Measurements from ENCODE around the gene CUX1.
A peak's percentile ranks its signal among the peaks of the same experiment; 100 is the strongest.
"Not testable (repeated sequence)": the region's sequence is repeated elsewhere in the genome, so short reads cannot be mapped to it uniquely, and the experiment has no call there.

The CUX1 gene

DNA sequence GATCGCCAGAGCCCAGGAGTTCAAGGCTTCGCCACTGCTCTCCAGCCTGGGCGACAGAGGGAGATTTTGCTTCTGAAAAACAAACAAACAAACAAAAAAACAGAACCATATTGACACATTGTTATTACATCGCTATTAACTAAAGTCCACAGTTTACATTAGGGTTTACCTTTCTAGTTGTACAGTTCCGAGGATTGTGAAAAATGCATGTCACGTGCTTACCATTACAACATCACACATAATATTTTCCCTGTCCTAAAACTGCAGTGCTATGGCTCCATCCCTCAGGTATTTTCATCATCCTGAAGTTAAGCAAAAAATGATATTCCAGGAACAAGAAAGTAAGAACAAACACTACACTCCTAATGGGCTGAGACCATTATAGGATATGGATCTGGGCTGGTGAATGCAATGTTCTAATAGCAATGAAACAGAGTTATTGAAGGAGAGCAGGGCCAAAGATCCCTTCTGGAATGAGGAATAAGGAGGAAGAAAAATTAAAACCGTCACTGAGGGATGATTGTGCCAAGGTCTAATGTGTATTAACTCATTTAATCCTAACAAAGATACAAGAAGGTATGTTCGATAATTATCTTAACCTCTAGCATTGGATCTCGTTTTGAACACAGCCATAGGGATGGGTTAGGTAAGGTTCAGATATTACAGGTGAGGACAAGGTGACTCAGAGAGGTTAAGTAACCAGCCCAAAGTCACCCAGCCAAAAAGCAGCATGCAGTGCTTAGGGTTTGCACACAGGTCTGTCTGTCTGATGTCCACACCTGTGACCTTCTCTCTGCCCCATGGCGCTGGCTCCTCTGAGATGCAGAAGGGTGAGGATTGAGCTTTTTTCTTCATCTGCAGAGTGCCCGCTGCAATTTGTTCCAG, 14.0 kb upstream of the CUX1 start:
- DNase-seq (ENCODE audit: low spot score), result no peak

DNA sequence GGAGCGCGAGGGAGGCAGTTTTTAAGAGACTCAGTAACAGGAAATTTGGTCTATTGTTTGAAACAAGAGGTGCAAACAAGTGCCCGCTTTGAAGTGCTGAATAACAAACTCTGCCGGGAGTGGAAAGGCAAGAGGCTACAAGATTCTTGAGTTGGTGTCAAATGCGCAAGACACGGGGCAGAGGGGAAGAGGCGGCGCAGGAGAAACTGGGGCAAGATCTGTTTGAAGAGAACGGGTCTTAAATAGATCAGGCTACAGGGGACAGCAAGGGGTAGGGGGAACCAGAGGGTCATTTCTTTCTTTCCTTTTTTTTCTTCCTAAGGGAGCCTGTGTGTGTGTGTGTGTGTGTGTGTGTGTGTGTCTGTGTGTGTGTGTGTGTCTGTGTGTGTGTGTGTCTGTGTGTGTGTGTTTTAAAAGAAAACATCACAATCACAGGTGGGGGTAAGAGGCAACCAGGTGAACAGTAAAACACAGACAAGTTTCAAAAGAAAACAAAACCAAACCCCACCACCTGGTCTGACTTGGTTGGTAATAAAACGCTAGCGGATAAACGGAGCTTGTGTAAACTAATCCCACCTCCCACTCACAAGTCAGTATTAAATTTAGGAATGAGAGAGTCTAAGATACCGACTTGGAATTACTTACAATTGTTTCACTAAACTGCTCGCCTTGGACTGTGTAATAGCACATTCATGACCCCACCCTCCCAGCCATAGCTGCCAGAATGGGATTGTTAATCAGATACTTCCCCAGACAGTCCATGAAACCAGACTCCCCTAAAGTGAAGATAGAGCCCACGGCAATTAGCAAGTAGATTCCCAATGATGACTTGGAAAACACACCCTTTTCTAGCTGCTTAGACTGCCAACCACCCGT, 13.1 kb upstream of the CUX1 start:
- DNase-seq (ENCODE audit: low spot score), result no peak

DNA sequence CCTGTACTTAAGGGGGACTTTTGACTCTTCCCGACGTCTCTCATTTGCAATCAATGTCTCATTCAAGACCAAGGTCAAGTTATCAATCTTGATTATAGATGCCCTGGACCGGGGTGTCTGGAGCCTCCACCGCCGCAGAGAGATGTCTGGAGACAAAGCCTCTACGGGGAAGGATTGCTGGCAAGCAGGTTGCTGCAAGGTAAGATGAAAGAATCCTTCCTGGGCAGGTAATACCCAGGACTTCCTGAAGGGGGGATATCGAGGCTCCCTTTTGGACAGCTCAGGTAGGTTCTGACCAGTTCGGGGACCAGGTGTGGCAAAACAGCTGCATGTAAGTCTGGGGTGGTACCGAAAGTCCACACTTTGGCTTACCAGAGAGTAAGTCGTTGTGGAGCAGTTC, 12.5 kb upstream of the CUX1 start:
- no peak for DNase-seq (ENCODE audit: low spot score)

DNA sequence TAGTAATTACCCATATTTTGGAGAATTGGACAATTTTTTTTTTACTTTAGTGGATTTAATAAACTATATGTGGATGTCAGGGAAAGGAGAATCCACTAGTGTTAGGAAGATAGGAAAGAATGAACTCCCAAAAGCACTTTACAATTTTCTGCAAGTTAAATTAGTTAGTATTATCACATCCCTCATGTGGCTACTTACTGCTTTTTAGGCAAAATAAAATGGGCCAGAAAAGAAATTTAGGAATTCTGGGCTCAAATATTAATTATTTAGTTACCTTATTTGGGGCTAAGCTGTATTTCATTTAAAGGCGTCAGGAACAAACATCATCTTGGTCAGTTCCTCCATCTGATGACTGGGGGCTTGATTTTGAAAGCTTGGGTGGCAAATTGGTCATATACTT, 4.8 kb upstream of the CUX1 start:
- DNase-seq (ENCODE audit: low spot score), result no peak

DNA sequence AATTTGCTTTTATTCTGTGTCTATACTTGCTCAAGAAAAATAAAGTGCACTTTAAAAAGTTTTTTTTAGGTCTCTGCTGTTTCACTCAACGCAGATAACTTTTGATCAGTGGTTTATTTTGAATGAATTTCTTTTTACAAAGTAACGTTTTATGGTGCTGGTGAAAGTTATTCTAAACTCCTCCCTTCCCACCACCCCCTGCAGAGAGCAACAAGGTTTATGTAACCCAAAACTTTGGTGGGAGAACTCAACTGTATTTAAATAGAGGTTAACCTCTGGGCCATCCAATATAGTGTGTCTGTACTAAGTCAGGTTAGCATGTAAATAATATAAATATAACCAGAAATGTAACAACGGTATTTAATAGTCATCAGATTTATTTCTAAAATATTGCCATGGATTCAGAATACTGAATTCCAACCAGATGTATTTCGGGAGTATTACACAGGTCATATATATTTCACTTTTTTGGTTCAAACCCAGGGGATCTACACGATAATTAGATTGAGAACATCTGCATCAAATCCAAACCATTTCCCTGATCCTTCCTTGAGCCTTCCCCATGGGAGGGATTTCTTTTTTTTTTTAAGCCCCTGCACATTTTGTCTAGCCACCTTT, 3.9 kb upstream of the CUX1 start:
- DNase-seq (ENCODE audit: low spot score), result no peak

DNA sequence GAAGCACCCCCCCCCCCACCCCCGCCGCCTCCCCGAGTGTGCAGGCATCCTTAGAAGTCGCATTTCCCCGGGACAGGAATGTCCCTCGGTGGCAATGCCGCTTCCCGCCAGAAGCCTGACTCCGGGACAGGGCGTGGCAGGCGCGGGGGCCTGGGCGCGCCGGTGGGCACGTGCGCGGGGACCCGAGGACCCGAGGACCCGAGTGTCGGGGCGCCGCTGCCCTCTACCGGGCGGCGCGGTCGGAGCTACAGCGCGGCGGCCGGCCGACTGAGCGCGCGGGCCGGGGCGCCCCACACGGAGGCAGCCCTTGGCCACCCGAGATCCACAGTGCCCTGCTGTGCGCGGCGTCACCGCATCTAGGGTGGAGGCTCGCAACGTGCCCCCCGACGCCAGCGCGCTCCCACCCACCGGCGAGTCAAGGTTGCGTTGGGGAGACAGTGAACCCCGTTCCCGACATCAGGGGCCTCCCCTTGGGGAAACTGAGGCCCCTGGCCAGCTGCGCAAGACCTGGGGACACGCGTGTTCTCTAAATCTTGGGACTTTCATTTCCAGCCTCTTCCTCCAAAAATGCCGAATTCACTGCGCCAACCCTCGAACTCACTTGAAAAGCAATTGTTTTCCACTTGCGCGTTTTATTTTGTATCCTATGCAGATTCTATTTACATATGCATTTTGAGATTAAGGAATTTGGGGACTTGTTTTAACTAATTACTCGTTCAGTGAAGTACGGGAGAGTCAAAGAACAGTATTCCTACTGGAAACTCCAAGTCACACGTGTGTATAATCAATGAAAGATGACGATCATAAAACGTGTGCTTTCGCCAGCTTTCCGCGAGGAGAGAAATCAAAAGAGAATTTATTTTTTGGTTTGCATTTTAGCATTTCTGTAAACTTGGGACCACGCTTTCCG, 3.1 kb upstream of the CUX1 start:
- no peak for DNase-seq (ENCODE audit: low spot score)

DNA sequence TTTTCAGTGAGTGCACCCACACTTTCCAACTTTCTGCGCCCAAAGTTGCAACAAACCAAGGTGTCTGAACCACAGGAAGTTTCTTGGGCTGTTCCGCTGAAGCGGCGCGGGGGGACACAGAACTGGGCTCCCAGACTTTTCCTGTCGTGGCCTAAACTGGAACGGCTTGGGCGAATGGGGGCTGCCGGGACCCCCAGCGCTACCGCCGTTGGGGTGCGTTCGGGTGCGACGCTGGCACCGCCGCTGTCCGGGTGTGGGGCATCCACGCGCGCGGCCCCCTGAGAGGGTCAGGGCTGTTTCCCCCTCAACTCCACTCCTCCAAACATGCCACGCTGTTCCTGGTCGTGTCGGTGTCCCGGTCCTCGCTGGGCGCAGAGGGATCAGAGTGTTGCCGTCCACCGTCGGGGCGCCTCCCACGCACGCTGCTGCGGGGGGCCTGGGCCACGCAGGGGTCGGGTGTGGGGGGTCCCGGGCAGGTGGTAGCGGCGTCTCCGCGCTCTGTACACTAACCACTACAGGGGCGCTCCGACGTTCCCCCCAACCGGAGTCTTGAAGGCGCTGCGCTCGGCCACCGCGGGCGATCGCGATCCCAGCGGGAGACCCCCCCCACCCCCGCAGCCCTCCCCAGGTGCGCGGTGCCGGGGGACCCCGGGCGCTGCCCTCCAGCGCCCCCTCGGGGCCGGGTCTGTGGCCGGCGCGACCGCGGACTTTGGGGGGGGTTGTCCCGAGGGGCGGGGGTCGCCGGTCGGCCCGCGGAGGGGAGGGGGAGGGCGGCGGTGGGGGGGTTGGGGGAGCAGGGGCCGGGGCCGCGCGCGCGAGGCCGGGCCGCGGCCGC, 2.2 kb upstream of the CUX1 start:
- DNase-seq (ENCODE audit: low spot score), result no peak

DNA sequence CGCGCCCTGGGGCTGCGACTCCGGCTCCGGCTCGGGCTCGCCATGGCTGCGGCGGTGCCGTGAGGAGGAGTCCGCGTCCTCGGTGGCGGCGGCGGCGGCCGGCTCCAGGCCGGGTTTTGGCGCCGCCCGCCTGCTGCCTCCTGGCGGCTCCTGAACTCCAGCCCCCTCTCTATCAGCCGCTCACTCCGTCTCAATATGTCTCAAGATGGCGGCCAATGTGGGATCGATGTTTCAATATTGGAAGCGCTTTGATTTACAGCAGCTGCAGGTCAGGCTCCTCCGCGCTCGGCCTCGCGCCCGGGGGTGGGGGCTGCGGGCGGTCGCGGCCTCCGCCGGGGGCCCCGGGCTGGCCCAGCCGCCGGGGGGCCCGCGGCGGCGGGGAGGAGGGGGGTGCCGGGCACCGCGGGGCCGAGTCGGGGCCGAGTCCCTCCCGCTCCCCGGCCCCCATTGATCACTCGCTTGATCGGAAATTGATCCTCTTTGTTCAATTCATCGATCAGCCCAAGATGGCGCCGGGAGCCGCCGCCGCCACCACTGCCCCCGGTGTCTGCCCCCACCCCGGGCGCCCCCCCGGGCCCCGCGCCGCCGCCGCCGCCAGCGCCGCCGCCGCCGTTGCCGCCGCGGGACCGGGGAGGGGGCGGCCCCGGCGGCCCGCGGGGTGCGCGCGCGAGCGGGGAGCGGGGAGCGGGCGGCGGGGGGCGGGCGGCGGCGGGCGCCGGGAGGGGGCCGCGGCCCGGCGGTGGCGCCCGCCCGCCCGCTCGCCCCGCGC, 1.4 kb upstream of the CUX1 start:
- DNase-seq (ENCODE audit: low spot score), result peak; percentile 79

DNA sequence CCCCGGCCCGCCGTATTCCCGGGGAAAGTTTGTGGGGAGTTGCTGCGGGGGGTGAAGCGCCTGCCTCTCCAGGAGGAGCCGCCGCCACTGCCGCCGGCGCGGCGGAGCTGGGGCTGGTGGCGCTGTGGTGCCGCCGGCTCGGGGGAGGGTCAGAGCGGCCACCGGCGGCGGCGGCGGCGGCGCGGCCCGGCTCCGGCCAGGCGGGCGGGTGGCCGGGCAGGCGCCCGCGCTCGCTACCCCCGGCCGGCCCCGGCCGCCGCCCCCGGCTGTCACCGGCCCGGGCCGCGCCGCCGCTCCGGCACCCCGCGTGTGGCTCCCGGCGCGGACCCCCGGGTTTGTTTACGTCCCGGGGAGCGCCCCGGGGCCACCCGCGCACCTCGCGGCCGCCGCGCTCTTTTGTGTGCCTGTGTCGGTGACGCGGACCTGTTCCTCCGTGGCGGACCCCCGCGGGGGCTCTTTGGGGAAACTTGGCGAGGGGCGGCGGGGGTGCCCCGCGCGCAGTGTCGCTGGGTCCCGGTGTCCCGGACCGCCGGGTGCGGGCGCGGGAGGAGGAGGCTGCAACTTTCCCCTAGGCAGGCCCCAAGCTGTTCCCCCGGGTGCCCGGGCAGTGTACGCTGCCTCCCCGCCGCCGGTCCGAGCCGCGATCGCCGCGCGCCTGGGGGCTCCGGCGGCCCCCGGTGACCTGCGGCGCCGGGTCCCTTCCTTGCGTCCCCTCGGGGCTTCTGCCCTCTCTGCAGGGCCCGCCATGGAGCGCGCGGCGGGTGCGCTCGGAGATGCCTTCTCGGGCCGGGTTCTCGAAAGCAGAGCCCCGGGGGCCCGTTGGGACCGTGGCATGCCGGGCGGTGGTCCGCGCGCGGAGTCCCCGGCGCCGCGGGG, 593 bp upstream of the CUX1 start:
- no peak for DNase-seq (ENCODE audit: low spot score)

DNA sequence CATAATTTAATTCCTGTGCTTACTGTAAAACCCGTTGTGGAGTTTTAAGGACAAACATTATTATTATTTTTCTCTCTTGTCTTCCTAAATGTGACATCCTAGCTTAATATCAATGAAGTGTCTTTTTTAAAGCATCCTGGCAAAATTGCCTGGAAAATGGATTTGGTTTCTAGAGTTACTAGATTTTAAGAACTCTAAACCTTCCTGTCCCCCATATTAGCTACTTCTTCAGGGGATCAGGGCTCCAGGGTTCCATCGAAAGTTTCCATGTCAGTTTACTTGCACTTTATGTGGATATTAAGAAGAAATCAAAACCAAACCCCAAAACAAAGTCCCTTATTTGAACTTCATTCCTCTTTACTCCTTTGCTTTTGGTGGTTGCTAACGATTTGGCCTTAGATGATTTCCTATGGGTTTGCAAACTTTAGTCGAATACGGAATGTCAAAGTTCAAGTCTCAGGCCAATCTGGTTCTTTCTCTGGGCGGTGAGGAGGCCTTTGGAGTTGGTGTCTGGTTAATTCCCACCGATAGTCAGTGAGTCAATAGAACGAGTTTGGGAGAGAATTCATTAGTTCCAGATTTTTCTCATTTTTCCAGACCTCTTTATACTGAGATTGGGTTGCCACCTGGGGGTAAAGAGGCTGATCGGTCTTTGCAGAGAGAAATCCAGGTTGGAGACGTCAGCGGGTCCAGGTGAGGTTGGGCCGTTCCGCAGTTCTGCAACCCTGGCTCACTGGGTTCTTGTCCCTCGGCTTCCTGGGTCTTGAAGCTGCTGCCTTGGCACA, 1.1 kb downstream of the CUX1 start:
- no peak for DNase-seq (ENCODE audit: low spot score)

DNA sequence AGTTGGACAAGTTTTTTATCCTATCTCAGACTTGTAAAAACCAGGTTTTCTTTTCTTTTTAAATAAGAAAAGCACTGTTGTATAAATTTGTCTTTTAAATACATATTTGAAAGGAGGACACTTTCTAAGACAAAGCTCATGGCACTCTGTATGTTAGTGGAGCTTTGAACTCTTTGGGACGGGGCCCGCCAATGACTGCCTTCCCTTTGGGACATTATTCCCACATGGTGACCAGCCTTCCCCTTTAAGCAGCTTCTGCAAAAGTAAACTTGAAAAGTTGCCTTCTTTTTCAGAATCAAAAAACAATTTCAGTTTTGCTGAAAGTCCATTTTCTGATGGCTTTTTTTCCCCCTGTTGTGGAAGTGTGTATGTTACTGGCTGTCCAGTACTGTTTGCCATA, 1.8 kb downstream of the CUX1 start:
- no peak for DNase-seq (ENCODE audit: low spot score)

DNA sequence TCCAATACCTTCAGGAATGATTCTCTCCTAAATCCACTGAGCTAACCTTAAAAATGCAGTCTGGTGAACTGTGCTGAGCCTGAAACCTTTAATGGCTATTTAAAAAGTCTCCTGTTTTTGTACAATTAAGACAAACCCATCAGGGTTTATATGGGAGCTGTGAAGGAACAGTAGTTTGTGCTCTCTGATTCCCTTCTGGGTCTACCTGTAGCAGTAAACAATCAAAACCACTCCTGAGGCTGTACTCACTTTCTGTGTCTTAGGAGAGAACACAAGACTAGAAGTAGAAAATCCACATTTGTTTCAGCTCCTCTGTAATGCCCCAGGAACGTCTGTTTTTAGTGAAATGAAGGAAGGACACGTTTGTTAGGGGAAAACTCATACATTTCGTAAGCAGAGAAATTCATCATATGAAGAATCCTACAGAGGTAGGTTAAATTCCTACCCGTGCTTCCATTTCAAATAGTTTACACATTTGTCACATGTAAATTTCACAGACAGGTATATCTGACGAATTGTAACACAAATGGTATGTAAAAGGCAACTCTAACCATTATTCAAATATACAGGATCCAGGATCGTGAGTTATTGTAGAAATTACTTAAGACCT, 2.6 kb downstream of the CUX1 start:
- peak; percentile 66 for DNase-seq (ENCODE audit: low spot score)

DNA sequence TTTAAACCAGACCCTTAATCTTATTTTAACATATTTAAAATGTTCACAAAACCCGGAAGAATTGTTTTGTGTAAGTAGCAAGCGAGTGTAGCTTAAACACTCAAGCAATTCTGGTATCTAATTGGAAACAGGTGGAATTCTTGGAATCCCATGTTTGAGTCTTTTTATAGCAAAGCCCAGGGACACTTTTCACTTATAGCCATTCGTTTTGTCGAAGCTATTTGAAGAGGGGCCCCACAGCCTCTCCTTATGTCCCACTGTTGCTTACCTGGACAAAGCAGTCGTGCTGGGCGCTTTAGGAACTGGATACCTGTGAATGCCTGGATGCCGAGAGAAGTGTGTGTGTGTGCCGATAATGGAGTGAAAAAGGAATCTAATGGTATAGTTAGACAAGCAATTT, 3.3 kb downstream of the CUX1 start:
- peak; percentile 64 for DNase-seq (ENCODE audit: low spot score)

DNA sequence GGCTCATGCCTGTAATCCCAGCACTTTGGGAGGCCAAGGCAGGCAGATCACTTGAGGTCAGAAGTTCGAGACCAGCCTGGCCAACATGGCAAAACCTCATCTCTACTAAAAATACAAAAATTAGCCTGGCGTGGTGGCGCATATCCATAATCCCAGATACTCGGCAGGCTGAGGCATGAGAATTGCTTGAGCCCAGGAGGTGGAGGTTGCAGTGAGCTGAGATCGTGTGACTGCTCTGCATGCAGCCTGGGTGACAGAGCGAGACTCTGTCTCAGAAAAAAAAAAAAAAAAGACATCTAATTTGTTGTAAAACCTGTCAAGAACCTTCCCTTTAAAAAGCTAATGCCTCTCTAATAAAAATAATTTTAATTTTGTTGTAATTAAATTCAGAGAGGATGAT, 5.2 kb downstream of the CUX1 start:
- DNase-seq (ENCODE audit: low spot score), result not testable (repeated sequence)

DNA sequence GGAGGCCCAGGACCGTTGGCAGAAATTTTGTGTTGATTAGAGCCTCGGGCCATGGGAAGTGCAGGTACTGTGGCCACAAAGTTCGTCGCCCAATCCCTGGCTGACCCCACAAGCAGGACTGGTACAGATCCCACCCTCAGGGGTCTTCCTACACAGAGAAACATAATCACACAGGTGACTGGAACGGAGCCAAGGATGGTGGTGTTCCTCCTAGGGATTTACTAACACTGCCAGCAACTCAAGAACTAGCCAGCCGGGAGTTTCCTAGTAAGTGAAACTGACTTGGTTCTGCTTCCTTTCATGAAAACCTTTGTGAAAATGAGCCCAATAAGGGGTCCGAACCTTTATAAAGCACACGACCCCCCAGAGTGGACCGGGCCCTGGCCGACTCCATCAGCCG, 5.7 kb downstream of the CUX1 start:
- no peak for DNase-seq (ENCODE audit: low spot score)

DNA sequence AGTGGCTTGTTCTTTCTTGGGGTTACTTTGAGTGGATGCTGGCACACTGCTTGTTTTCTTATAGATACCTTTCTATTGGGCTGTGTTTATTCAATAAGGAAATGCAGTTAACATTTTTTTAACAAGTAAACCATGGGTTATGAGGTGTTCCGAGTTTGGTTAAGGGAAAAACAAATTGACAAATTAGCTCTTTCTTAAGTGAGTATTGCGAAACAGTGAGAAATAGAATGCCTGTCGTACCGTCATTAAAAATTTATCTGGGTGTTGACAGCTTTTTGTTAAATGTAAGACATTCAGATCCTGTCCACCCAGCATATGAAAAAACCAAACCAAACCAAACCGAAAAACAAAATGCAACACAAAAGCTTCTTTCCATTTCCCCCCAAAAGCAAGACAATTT, 6.2 kb downstream of the CUX1 start:
- no peak for DNase-seq (ENCODE audit: low spot score)

DNA sequence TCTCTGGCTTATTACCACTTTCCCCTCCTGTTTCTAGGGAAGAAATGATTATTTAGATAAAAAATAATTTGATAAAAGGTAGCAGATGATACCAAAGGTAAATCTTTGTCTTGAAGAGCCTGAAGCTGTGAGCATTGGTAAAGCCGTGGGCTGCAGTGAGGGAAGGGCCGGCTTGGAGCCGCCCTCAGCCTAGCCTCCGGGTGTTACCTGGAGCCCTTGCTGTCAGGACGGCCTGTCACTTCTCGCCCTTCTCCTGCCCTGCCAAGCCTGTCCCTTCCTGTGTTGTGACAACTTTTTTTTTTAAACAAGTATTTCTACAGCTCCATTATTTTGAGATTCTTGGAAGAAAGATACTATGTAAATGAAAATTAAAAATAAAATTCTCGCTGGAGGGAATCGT, 7.0 kb downstream of the CUX1 start:
- no peak for DNase-seq (ENCODE audit: low spot score)

Data from cerebellar cortex (tissue), 1 donor.